Superior temporal gyrus (tissue), 1 donor: ENCODE data around the gene KIRREL1.

Experiments used
- DNase-seq: peaks from one replicate; pipeline ENCODE4 v3.0.0-alpha.2; 2016; ENCODE audit errors: extremely low spot score

KIRREL1 gene

GRCh38 chr1:158007180-158007579 lies 13.7 kb downstream of the KIRREL1 start:
- no peak for DNase-seq

GRCh38 chr1:158007667-158008386 lies 14.4 kb downstream of the KIRREL1 start:
- DNase-seq, result no peak

- DNase-seq, result no peak
Measured at GRCh38 chr1:158008630-158009029, 15.2 kb downstream of the KIRREL1 start.

- DNase-seq, result no peak
Measured at GRCh38 chr1:158011714-158012113, 18.3 kb downstream of the KIRREL1 start.

GRCh38 chr1:158013840-158014730 lies 20.6 kb downstream of the KIRREL1 start:
- DNase-seq, result peak; percentile 44

GRCh38 chr1:158014731-158015320 lies 21.4 kb downstream of the KIRREL1 start:
- DNase-seq, result no peak

- DNase-seq, result no peak
Measured at GRCh38 chr1:158016651-158017335, 23.3 kb downstream of the KIRREL1 start.

GRCh38 chr1:158017800-158018595 lies 24.6 kb downstream of the KIRREL1 start:
- DNase-seq, result no peak

GRCh38 chr1:158019171-158019868 lies 25.9 kb downstream of the KIRREL1 start:
- DNase-seq, result no peak

- no peak for DNase-seq
Measured at GRCh38 chr1:158020259-158020885, 26.9 kb downstream of the KIRREL1 start.

- DNase-seq, result no peak
Measured at GRCh38 chr1:158020886-158021620, 27.6 kb downstream of the KIRREL1 start.

- DNase-seq, result no peak
Measured at GRCh38 chr1:158021721-158022120, 28.3 kb downstream of the KIRREL1 start.

GRCh38 chr1:158022554-158023312 lies 29.3 kb downstream of the KIRREL1 start:
- DNase-seq, result no peak

GRCh38 chr1:158024737-158025136 lies 31.3 kb downstream of the KIRREL1 start:
- no peak for DNase-seq

- no peak for DNase-seq
Measured at GRCh38 chr1:158025576-158026230, 32.3 kb downstream of the KIRREL1 start.

GRCh38 chr1:158026651-158027050 lies 33.2 kb downstream of the KIRREL1 start:
- DNase-seq, result no peak

GRCh38 chr1:158027508-158027907 lies 34.1 kb downstream of the KIRREL1 start:
- DNase-seq, result no peak

GRCh38 chr1:158028969-158029368 lies 35.5 kb downstream of the KIRREL1 start:
- no peak for DNase-seq
